NCI-H510A treated with DMSO at 0.1 percent for 48 hours (cell line): ENCODE results near the gene MAML3.

ENCODE experiments used
- DNase-seq: peaks from one replicate; lab custom pipeline; 2025; lab: John Stamatoyannopoulos, UW

Gene MAML3

DNA sequence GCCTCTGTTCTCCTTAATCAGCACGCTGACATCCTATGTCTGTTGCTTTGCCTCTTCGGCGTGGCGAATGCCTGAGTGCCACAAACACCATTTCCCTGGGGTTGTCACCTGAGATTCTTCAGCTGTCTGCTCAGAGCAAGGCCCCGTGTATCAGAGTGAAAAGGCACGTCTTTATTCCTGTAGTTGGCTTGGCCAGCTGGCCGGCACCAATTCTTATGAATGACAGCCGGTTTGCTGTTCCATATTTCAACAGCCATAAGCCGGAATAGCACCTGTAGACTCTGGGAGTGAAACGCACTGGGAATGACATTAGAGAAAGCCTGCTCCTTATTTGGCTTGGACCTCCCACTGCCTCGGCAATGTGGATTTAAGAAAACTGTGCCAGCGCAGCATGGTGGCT is 399.0 kb downstream of the MAML3 start:
- DNase-seq, result no peak

DNA sequence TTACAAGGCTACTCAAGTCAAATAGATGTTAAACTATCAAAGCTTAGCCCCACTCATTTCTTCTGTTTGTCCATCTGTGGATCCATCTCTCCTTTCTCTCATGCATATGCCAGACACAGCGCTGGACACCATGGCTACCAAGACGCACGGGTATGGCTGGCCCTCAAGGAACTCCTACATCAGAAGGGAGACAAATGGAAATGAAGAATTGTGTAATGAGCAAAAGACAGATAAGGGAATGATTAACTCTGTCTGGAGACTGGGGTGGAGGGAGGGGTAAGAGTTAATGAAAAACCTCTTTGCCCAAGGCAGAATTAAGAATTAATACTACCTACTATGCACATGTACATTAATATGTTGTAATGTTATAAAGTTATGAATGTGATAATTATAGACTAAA is 400.3 kb downstream of the MAML3 start:
- DNase-seq, result no peak

DNA sequence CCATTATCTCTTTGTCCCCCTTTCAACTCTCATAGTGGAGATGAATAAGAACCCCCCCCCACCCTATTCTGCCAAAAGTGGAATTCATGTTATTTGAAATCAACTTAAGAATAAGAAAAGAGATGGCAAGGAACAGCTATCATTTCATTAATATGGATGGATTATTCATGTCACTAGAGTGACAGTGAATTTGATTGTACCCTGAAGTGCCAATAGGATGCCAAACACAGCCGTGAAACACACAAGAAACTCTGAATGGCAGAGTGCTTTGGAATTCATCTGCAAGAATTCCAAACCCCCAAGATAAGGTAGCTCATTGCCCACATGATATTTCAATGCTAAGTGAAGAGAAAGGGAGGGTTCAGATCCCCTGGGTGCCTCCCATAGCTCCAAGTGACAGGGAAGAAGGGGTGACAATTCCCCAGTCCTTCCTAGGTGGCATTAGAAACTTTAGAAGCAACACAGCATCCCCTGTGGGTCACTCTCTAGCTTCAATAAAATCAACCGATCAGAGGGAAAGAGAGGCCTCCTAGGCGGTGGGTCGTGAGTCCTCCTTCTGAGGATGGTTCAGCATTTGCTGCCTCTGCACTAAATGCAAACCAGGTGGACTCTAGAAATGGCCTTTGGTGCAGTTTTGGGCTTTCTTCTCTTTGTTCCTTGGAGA is 404.0 kb downstream of the MAML3 start:
- no peak for DNase-seq

DNA sequence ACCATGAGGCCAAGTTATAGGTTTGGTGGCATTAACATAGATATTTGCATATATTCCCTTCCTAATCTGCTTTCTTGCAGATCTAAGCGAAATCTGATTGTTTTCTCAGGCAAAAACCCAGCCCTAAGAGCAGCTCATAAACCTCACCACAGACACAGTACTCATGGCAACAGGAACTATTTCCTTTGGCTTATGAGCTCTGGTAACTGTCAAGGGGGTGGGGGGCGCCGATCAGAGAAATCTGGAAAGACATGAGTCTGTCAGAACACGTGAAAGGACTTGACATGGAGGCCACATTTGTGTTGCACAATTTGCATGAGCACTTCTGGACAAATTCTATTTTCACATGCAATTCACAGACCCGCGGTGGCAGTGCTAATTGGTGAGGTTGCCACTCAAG is 404.6 kb downstream of the MAML3 start:
- DNase-seq, result no peak

DNA sequence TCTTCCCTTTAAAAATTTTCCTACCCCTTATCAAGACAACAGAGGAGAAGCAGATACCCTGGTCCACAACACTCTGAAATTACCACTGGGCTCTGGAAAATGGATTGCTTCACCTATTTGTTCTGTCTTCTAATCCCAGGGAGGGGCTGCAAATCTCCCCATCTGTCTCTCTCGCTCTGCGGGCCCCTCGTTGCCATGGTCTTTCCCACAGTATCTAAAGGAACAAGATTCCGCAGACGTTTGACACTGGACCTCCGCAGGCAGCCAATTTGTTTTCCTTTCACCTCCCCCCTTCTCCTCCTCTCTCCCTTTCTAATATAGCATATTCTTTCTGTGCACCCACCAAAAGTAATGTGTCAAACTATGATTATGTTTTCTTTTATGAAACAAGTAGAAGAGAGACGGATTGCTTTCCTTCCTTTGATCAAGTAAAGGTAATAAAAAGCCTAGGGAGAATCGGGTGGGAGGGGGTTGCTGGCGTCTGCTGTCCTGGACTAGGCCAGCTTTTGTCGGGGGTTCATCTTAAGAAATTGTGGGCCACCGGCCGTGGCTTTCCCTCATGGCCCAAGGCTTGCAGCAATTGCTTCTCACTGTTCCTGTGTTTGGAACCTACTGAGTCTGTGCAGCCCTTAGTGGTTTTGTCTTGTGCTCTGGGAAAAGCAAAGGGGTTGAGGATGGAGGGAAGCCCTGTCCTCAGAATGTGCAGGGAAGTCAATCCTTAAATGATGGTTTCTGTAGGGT is 407.4 kb downstream of the MAML3 start:
- no peak for DNase-seq

DNA sequence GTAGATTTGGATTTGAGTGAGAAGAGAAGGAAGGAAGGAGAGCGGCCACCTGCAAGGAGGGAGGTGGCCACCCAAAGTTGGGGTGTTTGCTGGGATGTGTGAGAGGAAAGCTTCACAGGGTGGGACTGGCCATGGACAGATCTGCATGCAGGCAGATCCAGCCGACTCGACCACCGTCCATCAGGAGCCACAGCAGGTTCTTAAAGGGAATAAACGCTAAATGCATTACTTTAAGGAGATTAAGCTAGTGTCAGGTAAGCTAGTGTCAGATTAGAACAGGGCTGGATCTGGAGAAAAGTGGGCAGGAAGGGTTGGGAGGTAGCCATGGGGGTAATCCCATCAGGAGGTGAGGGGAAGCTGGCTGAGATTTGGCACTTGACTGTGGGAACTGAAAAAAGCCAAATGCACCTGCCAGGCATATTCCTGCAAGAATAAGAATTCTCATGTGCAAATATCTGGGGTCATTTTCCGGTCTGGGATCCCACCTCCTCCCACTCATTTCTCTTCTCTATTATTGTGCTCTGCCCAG is 408.8 kb downstream of the MAML3 start:
- no peak for DNase-seq

DNA sequence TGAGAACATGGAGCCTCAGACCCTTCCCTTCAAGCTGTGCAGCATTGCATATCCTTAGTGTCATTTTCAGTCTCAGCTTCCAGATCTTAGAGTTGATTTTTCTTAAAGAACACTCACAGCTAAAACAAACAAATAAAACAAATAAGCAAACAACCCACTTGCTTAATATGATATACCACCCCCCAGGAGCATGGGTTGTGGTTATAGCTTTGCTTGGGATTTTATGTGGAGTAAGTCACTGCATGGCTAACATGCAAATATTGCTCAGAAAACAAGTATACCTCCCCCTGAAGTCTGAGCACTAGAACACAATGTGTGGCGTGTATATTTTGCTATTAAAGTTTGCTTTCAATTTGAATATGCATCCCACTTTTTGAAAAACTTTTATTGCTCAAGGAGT is 409.8 kb downstream of the MAML3 start:
- DNase-seq, result no peak

DNA sequence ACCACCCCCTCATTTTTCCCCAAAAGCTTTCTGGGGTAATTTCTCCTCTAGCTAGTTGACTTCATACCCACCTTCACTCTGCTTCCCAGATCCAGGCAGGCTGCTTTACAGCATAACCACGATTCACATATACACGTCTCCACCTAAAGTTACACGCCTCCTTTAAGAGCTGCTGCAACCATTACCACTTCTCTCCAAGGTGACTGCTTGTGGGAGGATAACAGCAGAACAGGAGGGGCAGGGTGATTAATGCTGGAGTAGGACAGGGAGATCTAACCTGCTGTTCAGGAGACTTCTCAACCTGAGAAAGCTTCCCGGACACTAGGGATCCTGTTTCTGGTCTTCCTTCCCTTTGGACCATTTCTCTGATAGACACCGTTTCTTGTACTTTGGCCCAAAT is 411.0 kb downstream of the MAML3 start:
- DNase-seq, result no peak

DNA sequence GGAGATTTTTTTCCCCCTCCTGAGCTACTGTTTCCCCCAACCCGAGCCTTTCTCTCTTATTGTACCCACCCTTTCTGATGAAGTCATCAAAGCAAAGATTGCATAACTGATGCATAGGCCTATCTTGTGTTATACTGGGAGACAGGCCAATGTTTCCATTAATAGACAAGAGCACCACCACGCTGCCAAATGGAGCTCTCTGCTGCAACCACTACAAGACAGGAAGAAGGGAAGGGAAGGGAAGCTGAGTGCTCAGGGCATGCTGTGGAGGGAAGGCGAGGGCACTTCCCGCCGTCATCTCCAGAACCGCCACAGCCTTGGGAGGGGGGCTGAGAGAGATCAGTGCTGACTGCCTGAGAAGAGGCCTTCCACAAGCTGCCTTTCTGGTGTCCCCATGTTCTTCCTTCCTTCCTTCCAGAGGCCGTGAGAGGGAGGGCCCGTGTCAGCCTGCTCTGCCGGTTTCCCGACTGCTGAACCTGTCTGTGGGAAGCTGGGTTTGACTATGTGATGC is 413.4 kb downstream of the MAML3 start:
- DNase-seq, result peak; percentile 67

DNA sequence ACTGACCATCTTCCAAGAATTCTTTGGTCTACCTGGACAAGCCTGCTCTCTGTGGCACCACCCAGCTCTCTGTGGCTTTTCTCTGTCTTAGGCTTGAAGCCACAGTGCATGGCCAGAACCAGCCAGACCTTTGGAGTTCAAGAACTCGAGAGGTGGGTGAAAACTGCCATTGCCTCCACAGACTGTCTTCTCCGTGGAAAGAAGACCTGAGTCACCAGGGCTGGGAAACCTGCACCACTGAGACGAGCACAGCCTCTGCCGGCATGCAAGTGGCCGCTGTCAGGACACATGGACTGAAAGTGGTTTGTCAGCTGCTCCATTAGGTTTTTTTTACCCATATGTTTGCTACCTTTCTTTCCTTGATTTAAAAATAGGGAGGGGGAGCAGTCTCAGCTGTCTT is 413.9 kb downstream of the MAML3 start:
- no peak for DNase-seq

DNA sequence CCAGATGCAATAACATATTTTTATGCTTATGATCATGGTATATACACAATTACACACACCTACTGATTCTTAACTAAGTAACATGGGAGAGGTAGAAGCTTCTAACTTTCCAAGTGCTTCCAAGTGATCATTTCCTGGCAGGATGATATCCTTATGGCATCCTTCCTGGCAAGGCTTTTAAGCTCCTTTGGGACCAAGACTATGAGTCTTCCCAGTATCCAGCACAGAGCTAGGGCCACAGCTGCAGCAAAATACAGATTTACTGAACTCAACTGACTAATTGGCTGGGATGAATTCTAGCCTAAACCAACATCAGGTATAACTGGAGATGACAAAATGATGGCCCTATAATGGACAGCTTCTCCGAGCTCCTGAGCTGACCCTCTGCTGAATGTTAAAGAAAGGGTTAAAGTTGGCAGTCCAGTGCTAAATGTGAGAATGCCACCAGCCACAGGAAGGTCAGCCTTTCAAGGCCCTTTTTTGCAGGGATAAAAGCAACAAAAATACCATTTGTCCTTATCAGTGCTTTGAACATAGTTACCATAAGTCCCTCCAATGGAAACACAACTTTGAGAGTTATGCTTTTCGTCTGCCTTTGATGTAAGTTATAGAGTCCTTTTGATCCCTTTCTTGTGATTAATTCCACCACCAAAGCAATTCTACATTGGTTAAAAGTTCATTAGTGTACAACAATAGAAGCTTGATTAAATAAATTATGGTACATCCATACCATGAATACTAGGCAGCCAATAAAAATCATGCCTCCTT is 415.0 kb downstream of the MAML3 start:
- no peak for DNase-seq

DNA sequence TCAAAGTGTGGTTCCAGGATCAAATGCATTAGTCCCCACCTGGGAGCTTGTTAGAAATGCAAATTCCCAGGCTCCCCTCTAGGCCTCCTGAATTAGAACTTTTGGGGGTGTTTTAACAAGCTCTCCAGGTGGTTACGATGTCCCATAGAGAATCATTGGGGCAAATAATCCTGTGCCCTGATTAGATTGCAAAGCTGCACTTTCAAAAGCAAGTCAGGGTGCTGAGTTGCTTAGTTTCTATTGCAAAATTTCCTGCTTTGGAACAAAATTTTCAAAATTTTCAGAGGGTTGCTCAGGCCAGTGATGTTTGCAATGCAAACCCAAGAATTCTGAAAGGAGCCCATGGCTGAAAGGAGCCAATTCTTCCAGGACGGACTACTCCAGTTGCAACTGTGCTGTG is 417.3 kb downstream of the MAML3 start:
- DNase-seq, result no peak

DNA sequence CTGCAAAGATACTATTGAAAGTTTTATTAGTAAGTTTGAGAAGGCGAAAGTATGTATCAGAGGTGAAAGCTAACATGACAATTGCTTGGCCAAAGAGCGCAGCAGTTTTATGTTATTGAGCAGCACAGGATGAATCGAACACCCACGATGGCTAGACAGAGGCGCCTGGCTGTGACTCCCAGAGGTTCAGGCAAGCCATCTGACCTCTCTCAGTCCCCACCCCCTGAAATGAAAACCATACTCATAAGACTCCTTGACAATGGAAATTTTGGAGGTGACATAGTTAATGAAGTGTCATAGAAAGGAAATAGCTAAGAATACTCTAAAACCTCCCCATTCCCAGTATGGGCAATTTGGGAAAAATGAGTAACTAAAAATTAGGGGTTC is 417.7 kb downstream of the MAML3 start:
- no peak for DNase-seq

DNA sequence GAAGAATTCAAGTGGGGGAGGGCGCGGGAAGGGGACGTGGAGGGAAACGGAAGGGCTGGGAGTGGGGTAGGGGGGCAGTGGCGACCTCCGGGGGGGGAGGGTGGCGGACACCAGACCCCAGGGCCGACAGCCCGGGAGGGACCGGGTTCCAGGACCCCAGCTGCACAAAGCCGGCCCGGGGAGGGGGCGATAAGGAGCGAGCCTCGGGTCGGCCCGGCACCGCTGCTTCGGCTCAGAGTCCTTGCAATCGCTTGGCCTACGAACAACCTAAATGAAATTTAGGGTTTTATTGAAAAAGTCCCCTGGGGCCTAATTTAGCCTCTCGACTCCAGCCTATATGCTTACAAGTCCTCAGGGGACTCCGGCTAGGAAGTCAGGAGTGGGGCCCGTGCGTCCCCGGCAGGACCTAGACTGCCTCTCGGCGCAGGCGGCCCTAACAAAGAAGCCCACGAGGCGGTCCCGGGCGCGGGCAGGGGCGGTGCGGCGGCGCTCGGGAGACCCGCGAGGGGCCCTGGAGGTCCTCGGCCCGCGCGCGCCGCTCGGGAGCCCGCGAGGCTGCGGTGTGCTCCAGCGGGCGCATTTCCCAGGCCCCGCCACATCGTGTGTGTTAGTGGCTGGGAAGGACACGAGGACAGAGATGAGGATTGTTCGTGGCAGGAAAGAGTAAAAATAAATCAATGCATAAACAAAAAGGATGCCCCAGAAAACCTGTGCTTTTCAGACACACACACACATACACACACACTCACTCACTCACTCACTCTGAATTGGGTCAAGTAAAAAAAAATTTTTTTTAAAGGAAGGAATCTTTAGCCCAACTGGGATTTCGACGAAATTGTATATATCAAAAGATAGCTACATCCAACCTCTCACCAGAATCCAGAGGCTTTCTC is 418.4 kb downstream of the MAML3 start:
- no peak for DNase-seq

DNA sequence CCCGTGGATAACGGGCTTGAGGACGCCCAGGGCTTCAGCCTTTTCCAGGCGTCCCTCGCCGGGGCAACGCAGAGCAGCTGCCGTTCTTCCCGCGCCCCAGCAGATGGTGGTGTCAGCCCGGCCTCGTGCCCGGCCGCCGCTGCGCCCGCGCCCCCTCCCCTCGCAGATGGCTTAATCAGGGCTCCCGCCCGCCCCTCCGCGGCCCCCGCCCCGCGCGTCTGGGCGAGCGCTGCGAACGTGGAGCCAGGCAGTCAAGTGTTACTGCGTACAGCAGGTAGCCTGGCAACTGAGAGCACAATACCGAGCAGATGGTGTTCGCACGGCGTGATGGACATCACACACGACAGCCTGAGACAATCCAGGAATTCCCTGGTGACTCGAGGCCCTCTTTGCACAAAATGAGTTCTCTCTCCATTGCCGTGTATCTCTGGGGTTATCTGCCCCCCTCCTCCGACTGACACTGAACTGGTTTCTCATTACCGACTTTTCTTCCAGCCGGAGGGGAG is 419.1 kb downstream of the MAML3 start:
- peak; percentile 77 for DNase-seq

DNA sequence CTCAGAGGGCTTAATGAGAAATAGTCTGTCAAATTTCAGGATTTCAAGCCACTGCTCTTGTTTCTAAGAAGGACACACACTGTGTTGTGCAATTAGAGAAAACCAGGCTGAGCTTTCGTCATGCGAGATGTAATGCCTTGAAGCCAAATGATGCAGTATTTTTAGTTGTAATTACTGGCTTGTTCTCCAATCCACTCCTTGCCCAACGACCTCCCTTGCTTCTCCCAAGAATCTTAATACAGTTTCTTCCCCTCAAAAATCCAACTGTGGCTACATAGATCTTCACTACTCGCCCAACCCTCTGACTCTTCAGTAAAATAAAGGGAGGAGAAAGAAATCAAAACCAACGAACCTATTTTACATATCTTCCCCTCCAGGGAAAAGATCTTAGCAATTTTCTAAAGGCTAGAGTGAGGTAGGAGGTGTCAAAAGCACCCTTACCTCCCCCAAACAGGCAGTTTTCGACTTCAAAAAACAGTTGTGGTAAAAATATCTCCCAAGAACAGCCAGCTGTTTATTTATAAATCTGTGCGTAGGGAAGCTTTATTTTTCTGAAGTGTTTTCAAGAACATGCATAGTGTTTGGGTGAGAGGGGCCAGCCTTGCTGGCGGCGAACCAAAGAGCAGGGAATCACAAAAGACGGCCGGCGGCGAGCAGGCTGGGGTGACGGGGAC is 419.6 kb downstream of the MAML3 start:
- DNase-seq, result no peak

DNA sequence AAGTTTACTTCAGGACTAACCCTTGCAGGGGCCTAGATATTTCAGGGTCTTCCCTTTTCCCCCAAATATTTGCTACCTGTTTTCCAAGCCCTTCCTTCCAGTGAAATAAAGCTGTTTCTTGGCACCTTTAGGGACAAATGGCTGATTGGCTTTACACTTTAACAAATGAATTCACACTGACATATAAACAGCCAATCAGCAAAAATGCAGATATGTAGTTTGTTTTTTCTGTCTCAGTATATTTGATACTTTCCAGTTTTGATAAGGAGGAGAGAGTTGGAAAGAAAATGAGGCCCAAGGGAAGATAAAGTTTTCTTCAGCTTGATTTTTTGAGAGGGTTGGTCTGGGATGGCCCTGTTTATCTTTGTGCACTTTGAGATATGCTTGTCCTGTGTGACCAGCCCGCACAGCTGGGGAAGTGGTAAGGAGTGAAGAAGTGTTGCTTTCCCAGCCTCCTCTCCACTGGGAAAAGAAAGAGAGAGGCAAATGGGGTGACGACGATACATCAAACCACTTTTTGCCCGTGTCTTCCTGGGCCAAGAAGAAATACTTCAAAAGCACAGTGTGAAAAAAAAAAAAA is 420.9 kb downstream of the MAML3 start:
- DNase-seq, result no peak

DNA sequence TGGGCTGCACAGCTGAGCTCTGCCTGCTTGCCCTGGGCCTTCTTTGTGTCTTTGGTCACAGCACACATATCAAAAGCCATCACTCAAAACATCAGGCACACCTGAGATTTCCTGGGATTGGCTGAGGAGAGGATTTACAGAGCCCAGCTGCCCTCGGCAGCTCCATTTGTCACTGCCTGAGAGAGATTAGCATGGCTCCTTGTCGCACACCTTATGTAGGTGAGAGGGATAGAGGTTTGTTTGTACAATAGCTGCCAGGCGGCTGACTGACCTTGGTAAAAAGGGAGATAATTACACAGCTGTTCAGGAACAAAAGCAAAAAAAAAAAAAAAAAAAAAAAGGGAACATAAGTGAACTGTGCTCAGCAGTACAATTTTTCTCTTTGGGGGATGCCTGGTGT is 425.1 kb downstream of the MAML3 start:
- DNase-seq, result peak; percentile 78

DNA sequence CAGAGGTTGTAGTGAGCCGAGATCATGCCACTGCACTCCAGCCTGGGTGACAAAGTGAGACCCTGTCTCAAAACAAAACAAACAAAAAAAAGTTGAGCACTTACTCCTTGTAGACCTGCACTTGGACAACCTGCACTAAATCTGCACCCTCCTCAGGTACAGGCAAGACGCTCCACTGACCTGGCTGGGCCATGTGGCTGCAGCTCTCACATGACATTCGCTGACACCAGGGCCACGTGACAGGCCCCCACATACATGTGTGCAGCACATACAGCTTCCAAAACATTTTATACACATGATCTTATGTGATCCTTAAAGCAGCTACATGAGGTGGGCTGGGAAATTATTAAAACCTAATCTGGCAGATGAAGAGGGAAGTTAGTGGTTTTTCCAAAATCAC is 425.8 kb downstream of the MAML3 start:
- DNase-seq, result no peak

DNA sequence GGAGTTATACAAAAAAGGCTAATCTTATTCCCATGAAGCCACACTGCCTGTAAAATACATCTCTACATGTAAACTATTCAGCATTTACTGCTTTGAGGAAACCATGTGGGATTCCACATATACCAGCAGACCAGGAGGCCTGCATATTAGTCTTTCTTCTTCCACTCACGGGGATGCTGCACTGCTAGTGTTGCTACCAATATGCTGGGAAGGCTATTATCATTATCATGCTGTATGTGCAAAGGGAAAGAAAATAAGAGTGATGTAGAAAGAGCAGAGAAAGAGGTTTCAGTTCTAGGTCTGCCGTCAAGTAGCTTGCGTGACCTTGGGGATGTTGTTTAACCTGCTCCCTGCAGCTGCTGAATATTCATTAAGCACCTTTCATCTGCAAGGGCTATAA is 427.4 kb downstream of the MAML3 start:
- DNase-seq, result no peak

DNA sequence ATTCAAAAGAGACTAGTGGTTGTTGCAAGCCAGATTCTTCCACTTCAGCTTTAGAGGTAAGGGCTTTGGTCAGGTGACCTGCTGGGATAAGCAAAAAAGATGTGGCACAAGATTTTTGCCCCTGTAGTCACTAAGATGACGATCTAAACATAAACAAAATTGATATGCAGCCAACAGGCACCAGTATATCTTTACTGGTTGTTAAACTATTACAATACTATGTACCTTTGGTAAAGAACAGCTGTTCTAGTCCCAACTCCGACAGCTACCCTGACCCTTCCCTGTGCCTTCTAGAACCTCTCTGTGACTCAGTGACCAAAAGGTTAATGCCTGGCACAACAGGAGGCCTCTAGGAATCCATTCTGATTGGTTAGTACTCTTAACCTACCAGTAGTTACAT is 428.7 kb downstream of the MAML3 start:
- DNase-seq, result no peak
